ENCODE measurements around the gene MESP2. TPM values are rescaled to one million over a fixed set of nuclear protein-coding genes. Genes with fewer than 3 reads are reported as not detected.

Gene MESP2
- total RNA-seq, 1 experiment from 2014 or later, result 1.1 TPM

DNA sequence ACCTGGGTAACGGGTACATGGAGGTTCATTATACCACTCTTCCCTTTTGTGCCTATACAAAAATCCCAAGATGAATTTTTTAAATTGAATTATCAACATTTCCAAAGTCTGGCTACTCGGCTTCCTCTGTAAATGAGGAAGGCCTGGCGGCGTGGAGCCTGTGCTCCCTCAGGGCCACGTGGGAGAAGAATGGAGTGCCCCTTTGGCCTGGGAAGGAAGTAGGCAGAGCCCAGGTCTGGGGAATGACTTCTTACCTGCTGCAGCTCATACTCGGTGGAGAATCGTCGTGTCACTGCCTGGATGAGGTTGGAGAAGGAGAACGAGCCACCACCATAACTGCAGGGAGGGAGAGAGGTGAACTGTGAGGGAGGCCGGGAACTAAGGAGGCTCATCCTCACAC lies 14.1 kb downstream of the MESP2 start:
- intact Hi-C loops (cut with micrococcal nuclease; ENCODE audit: unreplicated experiment) (no loop called here), in situ Hi-C loops (cut with HindIII; ENCODE audit: low pct_unique_long_range_greater_than_20kb, low sequenced_read_pairs) (no loop called here)
- no peak for TF ChIP-seq SIN3A (IDR thresholded peaks at IDR 0.05; ENCODE audit: borderline replicate concordance, insufficient read depth, low read depth, low read length)
- TF ChIP-seq, protein P1, sequence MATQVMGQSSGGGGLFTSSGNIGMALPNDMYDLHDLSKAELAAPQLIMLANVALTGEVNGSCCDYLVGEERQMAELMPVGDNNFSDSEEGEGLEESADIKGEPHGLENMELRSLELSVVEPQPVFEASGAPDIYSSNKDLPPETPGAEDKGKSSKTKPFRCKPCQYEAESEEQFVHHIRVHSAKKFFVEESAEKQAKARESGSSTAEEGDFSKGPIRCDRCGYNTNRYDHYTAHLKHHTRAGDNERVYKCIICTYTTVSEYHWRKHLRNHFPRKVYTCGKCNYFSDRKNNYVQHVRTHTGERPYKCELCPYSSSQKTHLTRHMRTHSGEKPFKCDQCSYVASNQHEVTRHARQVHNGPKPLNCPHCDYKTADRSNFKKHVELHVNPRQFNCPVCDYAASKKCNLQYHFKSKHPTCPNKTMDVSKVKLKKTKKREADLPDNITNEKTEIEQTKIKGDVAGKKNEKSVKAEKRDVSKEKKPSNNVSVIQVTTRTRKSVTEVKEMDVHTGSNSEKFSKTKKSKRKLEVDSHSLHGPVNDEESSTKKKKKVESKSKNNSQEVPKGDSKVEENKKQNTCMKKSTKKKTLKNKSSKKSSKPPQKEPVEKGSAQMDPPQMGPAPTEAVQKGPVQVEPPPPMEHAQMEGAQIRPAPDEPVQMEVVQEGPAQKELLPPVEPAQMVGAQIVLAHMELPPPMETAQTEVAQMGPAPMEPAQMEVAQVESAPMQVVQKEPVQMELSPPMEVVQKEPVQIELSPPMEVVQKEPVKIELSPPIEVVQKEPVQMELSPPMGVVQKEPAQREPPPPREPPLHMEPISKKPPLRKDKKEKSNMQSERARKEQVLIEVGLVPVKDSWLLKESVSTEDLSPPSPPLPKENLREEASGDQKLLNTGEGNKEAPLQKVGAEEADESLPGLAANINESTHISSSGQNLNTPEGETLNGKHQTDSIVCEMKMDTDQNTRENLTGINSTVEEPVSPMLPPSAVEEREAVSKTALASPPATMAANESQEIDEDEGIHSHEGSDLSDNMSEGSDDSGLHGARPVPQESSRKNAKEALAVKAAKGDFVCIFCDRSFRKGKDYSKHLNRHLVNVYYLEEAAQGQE (IDR thresholded peaks at IDR 0.05; ENCODE audit: insufficient read depth in 1 of 2, low read depth in 2 of 2, low read length in 1 of 2), result no peak
- TF ChIP-seq, protein P2, sequence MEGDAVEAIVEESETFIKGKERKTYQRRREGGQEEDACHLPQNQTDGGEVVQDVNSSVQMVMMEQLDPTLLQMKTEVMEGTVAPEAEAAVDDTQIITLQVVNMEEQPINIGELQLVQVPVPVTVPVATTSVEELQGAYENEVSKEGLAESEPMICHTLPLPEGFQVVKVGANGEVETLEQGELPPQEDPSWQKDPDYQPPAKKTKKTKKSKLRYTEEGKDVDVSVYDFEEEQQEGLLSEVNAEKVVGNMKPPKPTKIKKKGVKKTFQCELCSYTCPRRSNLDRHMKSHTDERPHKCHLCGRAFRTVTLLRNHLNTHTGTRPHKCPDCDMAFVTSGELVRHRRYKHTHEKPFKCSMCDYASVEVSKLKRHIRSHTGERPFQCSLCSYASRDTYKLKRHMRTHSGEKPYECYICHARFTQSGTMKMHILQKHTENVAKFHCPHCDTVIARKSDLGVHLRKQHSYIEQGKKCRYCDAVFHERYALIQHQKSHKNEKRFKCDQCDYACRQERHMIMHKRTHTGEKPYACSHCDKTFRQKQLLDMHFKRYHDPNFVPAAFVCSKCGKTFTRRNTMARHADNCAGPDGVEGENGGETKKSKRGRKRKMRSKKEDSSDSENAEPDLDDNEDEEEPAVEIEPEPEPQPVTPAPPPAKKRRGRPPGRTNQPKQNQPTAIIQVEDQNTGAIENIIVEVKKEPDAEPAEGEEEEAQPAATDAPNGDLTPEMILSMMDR (IDR thresholded peaks at IDR 0.05), result no peak
- TF ChIP-seq POLR2AphosphoS5 (IDR thresholded peaks at IDR 0.05; ENCODE audit: low read depth, low read length), result no peak
- no peak for TF ChIP-seq TCF7L2 (IDR thresholded peaks at IDR 0.05; ENCODE audit: low read depth, low read length)
- ChIA-PET POLR2A (interaction anchor here (0.6 kb wide), 1 partner anchor 106 kb away, joined by 3 read pairs; no protein-coding TSS in a partner anchor), CTCF (no interaction called here)
- DNase-seq (ENCODE audit: low read depth, low spot score) (no peak), ATAC-seq (peak; percentile 43)
- Histone ChIP-seq H3K4me1 (ENCODE audit: control insufficient read depth, insufficient read depth, low read length) (no peaks in the 10 kb centered on the region), H3K27me3 (ENCODE audit: control insufficient read depth, insufficient read depth, low read length) (no peaks in the 10 kb centered on the region), H3K27ac (ENCODE audit: low read length) (no peak overlapping the region), H3K9me3 (ENCODE audit: control insufficient read depth, insufficient read depth, low read depth, low read length) (no peaks in the 10 kb centered on the region), H3K4me3 (ENCODE audit: low read depth in 2 of 2, low read length in 2 of 2) (no peak overlapping the region), H3K36me3 (ENCODE audit: control insufficient read depth, insufficient read depth, low read length) (no peaks in the 10 kb centered on the region; the same call in 1 of the 2 replicates)
- no TSS peak for BruUV-seq (replicated peaks)

DNA sequence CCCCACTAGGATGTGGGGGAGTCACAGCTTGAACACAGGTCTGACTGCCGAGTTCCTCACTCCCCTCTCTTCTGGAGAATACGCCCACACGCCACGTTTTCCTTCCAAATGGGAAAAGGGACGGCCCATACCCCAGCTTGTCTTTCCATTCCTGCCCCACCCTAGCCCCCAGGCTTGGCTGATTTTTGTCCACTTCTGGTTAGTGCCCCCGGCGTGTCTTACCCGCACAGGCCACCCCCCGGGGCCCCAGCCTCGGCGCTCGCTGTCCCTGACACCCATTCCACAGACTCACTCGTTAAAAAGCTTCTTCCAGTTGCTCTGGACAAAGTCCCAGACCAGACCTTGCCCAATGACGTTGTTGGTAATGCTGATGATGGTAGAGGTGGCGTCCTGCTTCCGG lies 14.5 kb downstream of the MESP2 start:
- peak; percentile 7; the same call in 1 of the 2 replicates for ATAC-seq
- in situ Hi-C loops (cut with HindIII; ENCODE audit: low pct_unique_long_range_greater_than_20kb, low sequenced_read_pairs), result no loop called here
- CTCF ChIA-PET, result no interaction called here

More for the DNA sequence above, 14.5 kb downstream of the MESP2 start:
- Histone ChIP-seq H3K4me3 (ENCODE audit: low read depth in 2 of 2, low read length in 2 of 2) (no peak overlapping the region), H3K9me3 (ENCODE audit: control insufficient read depth, insufficient read depth, low read depth, low read length) (no peaks in the 10 kb centered on the region), H3K27ac (ENCODE audit: low read length) (no peak overlapping the region), H3K27me3 (ENCODE audit: control insufficient read depth, insufficient read depth, low read length) (no peaks in the 10 kb centered on the region), H3K36me3 (ENCODE audit: control insufficient read depth, insufficient read depth, low read length) (no peaks in the 10 kb centered on the region; the same call in 1 of the 2 replicates), H3K4me1 (ENCODE audit: control insufficient read depth, insufficient read depth, low read length) (no peaks in the 10 kb centered on the region)
- DNase-seq (ENCODE audit: low read depth, low spot score), result no peak
- intact Hi-C loops (cut with micrococcal nuclease; ENCODE audit: unreplicated experiment), result no loop called here
- no TSS peak for BruUV-seq (replicated peaks)
- POLR2A ChIA-PET, result no interaction called here
- TF ChIP-seq TCF7L2 (IDR thresholded peaks at IDR 0.05; ENCODE audit: low read depth, low read length) (no peak), POLR2AphosphoS5 (IDR thresholded peaks at IDR 0.05; ENCODE audit: low read depth, low read length) (no peak), SIN3A (IDR thresholded peaks at IDR 0.05; ENCODE audit: borderline replicate concordance, insufficient read depth, low read depth, low read length) (no peak)
- TF ChIP-seq, protein P1 (IDR thresholded peaks at IDR 0.05; ENCODE audit: insufficient read depth in 1 of 2, low read depth in 2 of 2, low read length in 1 of 2), result no peak
- TF ChIP-seq, protein P2 (IDR thresholded peaks at IDR 0.05), result no peak
